ENCODE data around the gene ARIH2.

The ARIH2 gene

DNA sequence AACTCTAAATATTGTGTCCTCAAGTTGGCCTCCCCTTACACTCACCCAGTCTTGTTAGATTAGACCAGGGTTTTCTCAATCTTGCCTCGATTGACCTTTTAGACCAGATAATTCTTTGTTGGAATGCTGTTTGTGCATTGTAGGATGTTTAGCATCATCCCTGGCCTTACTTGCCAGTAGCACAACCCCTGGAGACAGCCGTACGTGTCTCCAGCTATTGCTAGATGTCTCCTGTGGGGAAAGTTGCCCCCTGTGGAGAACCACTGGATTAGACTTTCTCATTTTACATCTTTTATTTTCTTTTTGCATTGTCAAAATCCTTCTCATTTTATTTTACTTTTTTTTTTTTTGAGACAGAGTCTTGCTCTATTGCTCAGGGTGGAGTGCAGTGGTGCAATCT lies 90.8 kb downstream of the ARIH2 start:
- TF ChIP-seq, protein P1, sequence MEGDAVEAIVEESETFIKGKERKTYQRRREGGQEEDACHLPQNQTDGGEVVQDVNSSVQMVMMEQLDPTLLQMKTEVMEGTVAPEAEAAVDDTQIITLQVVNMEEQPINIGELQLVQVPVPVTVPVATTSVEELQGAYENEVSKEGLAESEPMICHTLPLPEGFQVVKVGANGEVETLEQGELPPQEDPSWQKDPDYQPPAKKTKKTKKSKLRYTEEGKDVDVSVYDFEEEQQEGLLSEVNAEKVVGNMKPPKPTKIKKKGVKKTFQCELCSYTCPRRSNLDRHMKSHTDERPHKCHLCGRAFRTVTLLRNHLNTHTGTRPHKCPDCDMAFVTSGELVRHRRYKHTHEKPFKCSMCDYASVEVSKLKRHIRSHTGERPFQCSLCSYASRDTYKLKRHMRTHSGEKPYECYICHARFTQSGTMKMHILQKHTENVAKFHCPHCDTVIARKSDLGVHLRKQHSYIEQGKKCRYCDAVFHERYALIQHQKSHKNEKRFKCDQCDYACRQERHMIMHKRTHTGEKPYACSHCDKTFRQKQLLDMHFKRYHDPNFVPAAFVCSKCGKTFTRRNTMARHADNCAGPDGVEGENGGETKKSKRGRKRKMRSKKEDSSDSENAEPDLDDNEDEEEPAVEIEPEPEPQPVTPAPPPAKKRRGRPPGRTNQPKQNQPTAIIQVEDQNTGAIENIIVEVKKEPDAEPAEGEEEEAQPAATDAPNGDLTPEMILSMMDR (IDR thresholded peaks at IDR 0.05) = no peak
- Histone ChIP-seq H3K4me3 (no peak overlapping the region), H3K27ac (no peak overlapping the region)
- no peak for DNase-seq (ENCODE audit: low spot score)

DNA sequence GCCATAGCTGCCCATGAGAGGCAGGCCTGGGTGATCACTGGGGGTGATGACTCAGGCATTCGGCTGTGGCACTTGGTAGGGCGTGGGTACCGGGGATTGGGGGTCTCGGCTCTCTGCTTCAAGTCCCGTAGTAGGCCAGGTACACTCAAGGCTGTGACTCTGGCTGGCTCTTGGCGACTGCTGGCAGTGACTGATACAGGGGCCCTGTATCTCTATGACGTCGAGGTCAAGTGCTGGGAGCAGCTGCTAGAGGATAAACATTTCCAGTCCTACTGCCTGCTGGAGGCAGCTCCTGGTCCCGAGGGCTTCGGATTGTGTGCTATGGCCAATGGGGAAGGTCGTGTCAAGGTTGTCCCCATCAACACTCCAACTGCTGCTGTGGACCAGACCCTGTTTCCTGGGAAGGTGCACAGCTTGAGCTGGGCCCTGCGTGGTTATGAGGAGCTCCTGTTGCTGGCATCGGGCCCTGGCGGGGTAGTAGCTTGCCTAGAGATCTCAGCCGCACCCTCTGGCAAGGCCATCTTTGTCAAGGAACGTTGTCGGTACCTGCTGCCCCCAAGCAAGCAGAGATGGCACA lies 93.9 kb downstream of the ARIH2 start:
- no peak for DNase-seq (ENCODE audit: low spot score)
- Histone ChIP-seq H3K27ac (no peak overlapping the region), H3K4me3 (no peak overlapping the region)
- TF ChIP-seq, protein P1 (IDR thresholded peaks at IDR 0.05) = no peak

DNA sequence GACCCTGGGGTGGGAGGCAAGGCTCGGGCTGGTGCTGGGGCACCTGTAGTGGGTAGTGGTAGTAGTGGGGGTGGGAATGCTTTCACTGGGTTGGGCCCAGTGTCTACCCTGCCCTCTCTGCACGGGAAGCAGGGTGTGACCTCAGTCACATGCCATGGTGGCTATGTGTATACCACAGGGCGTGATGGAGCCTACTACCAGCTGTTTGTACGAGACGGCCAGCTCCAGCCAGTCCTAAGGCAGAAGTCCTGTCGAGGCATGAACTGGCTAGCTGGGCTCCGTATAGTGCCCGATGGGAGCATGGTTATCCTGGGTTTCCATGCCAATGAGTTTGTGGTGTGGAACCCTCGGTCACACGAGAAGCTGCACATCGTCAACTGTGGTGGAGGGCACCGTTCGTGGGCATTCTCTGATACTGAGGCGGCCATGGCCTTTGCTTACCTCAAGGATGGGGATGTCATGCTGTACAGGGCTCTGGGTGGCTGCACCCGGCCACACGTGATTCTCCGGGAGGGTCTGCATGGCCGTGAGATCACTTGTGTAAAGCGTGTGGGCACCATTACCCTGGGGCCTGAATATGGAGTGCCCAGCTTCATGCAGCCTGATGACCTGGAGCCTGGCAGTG lies 94.6 kb downstream of the ARIH2 start:
- no peak overlapping the region for H3K4me3 ChIP-seq
- no peak overlapping the region for H3K27ac ChIP-seq
- TF ChIP-seq, protein P1 (IDR thresholded peaks at IDR 0.05) = no peak
- no peak for DNase-seq (ENCODE audit: low spot score)

DNA sequence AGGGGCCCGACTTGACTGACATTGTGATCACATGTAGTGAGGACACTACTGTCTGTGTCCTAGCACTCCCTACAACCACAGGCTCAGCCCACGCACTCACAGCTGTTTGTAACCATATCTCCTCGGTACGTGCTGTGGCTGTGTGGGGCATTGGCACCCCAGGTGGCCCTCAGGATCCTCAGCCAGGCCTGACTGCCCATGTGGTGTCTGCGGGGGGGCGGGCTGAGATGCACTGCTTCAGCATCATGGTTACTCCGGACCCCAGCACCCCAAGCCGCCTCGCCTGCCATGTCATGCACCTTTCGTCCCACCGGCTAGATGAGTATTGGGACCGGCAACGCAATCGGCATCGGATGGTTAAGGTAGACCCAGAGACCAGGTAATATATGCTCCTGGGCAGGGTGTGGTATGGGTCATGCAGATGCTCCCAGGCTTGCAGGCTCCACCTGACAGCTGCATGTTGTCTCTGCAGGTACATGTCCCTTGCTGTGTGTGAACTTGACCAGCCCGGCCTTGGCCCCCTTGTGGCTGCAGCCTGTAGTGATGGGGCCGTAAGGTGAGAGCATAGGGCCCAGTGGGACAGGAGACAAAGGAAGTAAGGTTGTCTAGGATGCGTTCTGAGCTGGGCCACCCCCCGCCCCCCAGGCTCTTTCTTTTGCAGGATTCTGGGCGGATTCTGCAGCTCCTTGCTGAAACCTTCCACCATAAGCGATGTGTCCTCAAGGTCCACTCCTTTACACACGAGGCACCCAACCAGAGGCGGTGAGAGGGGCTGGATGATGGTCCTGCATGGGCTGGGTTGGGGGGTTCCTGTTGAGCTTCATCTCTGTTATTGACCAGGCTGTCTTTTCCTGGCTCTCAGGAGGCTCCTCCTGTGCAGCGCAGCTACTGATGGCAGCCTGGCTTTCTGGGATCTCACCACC lies 95.4 kb downstream of the ARIH2 start:
- Histone ChIP-seq H3K4me3 (no peak overlapping the region), H3K27ac (no peak overlapping the region)
- TF ChIP-seq, protein P1 (IDR thresholded peaks at IDR 0.05) = no peak
- DNase-seq (ENCODE audit: low spot score) = no peak

DNA sequence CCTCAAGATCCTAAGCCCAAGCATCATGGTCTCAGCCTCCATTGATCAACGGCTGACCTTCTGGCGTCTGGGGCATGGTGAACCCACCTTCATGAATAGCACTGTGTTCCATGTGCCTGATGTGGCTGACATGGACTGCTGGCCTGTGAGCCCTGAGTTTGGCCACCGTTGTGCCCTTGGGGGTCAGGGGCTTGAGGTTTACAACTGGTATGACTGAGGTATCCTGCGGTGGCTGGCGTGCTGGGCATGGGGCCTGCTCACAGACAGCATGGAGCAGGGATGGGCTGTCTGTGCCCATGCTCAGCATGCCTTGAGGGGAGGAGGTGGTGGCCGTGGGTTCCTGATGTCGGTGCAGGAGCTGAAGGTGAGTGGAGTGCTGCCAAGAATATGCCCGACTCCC lies 96.4 kb downstream of the ARIH2 start:
- TF ChIP-seq, protein P1 (IDR thresholded peaks at IDR 0.05) = no peak
- no peak overlapping the region for H3K4me3 ChIP-seq
- no peak overlapping the region for H3K27ac ChIP-seq
- no peak for DNase-seq (ENCODE audit: low spot score)

DNA sequence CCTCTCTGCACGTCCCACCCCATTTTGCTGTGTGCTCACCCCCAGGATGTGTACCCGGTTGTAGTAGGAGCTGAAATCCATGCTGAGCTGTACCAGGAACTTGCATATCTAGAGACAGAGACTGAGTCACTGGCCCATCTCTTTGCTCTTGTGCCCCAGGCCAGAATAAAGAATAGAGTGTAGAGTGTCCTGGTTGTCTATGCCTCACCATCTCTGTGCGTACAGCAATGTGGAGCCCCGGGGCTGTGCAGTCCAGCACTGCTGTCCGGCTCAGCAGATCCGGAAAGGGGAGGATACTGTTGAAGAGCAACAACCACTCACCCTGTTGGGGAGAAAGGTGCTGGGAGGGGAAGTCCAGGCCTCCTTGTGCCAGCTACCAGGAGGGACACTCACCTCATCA lies 97.1 kb downstream of the ARIH2 start:
- Histone ChIP-seq H3K4me3 (no peak overlapping the region), H3K27ac (no peak overlapping the region)
- DNase-seq (ENCODE audit: low spot score) = no peak
- TF ChIP-seq, protein P1 (IDR thresholded peaks at IDR 0.05) = no peak

Measured in coronary artery (tissue), 2 donors.